NK-92 treated with Interleukin-12 subunit alpha and Interleukin-12 subunit beta, amount 100 ng/mL, for 24 hours (cell line): ENCODE data around the gene SP2.
"Not testable (repeated sequence)": the region's sequence is repeated elsewhere in the genome, so short reads cannot be mapped to it uniquely, and the experiment has no call there.

Source experiments
- DNase-seq: peaks from one replicate; lab custom pipeline; 2025; lab: John Stamatoyannopoulos, UW

The SP2 gene

GRCh38 chr17:47891545-47892088, 4.4 kb upstream of the SP2 start:
- DNase-seq, result no peak

- no peak for DNase-seq
Measured at GRCh38 chr17:47894498-47895346, 1.3 kb upstream of the SP2 start.

- DNase-seq, result no peak
Measured at GRCh38 chr17:47895347-47895855, 635 bp upstream of the SP2 start.

- DNase-seq, result no peak
Measured at GRCh38 chr17:47896672-47897490, 845 bp downstream of the SP2 start.

GRCh38 chr17:47897561-47897960, 1.5 kb downstream of the SP2 start:
- no peak for DNase-seq

- DNase-seq, result no peak
Measured at GRCh38 chr17:47898241-47898640, 2.2 kb downstream of the SP2 start.

GRCh38 chr17:47899643-47900042, 3.6 kb downstream of the SP2 start:
- DNase-seq, result no peak

- DNase-seq, result no peak
Measured at GRCh38 chr17:47901423-47901822, 5.4 kb downstream of the SP2 start.

GRCh38 chr17:47902039-47902744, 6.2 kb downstream of the SP2 start:
- DNase-seq, result no peak

GRCh38 chr17:47905221-47905733, 9.2 kb downstream of the SP2 start:
- DNase-seq, result no peak

- DNase-seq, result no peak
Measured at GRCh38 chr17:47906443-47906842, 10.4 kb downstream of the SP2 start.

GRCh38 chr17:47907932-47908562, 12.0 kb downstream of the SP2 start:
- DNase-seq, result no peak

GRCh38 chr17:47913050-47913449, 17.0 kb downstream of the SP2 start:
- DNase-seq, result no peak

GRCh38 chr17:47914306-47914948, 18.4 kb downstream of the SP2 start:
- no peak for DNase-seq

- no peak for DNase-seq
Measured at GRCh38 chr17:47915776-47916398, 19.9 kb downstream of the SP2 start.

- DNase-seq, result no peak
Measured at GRCh38 chr17:47916489-47917208, 20.6 kb downstream of the SP2 start.

- DNase-seq, result no peak
Measured at GRCh38 chr17:47917581-47917980, 21.5 kb downstream of the SP2 start.

GRCh38 chr17:47918006-47918405, 22.0 kb downstream of the SP2 start:
- DNase-seq, result no peak

- DNase-seq, result no peak
Measured at GRCh38 chr17:47918991-47919390, 23.0 kb downstream of the SP2 start.

- not testable (repeated sequence) for DNase-seq
Measured at GRCh38 chr17:47919889-47920288, 23.9 kb downstream of the SP2 start.
